Heart left ventricle (tissue), 16 donors: ENCODE measurements around the gene RPS6KC1. TPM values are rescaled to one million over a fixed set of nuclear protein-coding genes. Genes with fewer than 3 reads are reported as not detected.
A peak's percentile ranks its signal among the peaks of the same experiment; 100 is the strongest.

ENCODE experiments used
- ATAC-seq, 4 donors: fragments of 200-7000 bp; cut with Tn5 transposase; one replicate each; pipeline ENCODE4 v1.9.1; 2020 to 2022; ENCODE audit warnings: moderate library complexity in 4 of 4, mild to moderate bottlenecking in 3 of 4, moderate number of reproducible peaks in 1 of 4
- DNase-seq, 5 donors: peaks; one replicate each; pipeline ENCODE4 v3.0.0-alpha.2; 2020
- H3K27ac ChIP-seq, 12 donors: fragments of 200-600 bp; sonication (generic) in 4 of 12; one replicate each; pipeline versions ENCODE4 v1.5.0 to v1.8.0; 2016 to 2022; ENCODE audit warnings: mild to moderate bottlenecking in 2 of 12
- H3K27me3 ChIP-seq, 9 donors: fragments of 200-600 bp; sonication (generic) in 2 of 9; one replicate each; pipeline versions ENCODE4 v1.5.1 to v1.8.0; 2016 to 2022; ENCODE audit warnings: mild to moderate bottlenecking in 3 of 9
- H3K36me3 ChIP-seq, 9 donors: fragments of 200-600 bp; sonication (generic) in 2 of 9; one replicate each; pipeline versions ENCODE4 v1.5.0 to v1.8.0; 2018 to 2022; ENCODE audit warnings: mild to moderate bottlenecking in 2 of 9
- H3K4me1 ChIP-seq, 12 donors: fragments of 200-600 bp; sonication (generic) in 4 of 12; one replicate each; pipeline versions ENCODE4 v1.5.0 to v1.8.0; 2016 to 2022; ENCODE audit warnings: mild to moderate bottlenecking in 3 of 12
- H3K4me3 ChIP-seq, 12 donors: fragments of 200-600 bp; sonication (generic) in 4 of 12; one replicate each; pipeline versions ENCODE4 v1.5.0 to v1.8.0; 2017 to 2022; ENCODE audit warnings: mild to moderate bottlenecking in 9 of 12, moderate library complexity in 4 of 12
- H3K9me3 ChIP-seq, 12 donors: fragments of 200-600 bp; sonication (generic) in 4 of 12; one replicate each; pipeline versions ENCODE4 v1.5.0 to v1.8.0; 2016 to 2022; ENCODE audit warnings: mild to moderate bottlenecking in 1 of 12
- CTCF ChIP-seq, 12 donors: fragments of 200-600 bp; sonication (generic) in 4 of 12; IDR thresholded peaks; one replicate each; pipeline versions ENCODE4 v1.5.0 to v1.8.0; 2018 to 2022; ENCODE audit warnings: antibody characterized with exemption in 12 of 12, mild to moderate bottlenecking in 5 of 12
- POLR2A ChIP-seq, 2 donors: fragments of 450-650 bp; IDR thresholded peaks; one replicate each; pipeline ENCODE4 v1.6.1; 2017; ENCODE audit warnings: antibody characterized with exemption in 2 of 2, mild to moderate bottlenecking in 2 of 2, moderate library complexity in 2 of 2
- WGBS, 4 donors: extraction: QIAGEN DNeasy Blood & Tissue Kit in 2 of 4; methylation state at CpG; one replicate each; pipeline versions ENCODE4 v1.1.5 to v1.1.7; 2013 to 2018; 5-methylcytosine and 5-hydroxymethylcytosine counted together
- intact Hi-C, 10 donors: fragments of 100-400 bp; cut with DNase I; formaldehyde crosslinking; loops; one replicate each; pipeline versions ENCODE4 v1.11.1 to v1.14.2; 2022
- polyA plus RNA-seq, 2 donors: library from polyadenylated mRNA; stranded (reverse); fragments of 200-250 nt; gene quantifications; one replicate each; pipeline ENCODE4 v1.2.3, GENCODE V29; 2013
- total RNA-seq, 9 donors: library from RNA; depleted of rRNA in 2 of 9; stranded (reverse); fragments of >200 nt in 2 of 9; fragmentation: NEBNext Ultra II Directional in 3 of 9; extraction: Animal tissue kit (Norgen Biotek cat#: 25700) in 3 of 9; gene quantifications; one replicate each; pipeline versions ENCODE4 v1.1.0 to v1.2.4, GENCODE V29; 2016 to 2023
- donor health status: ischemic (EF 13 %, LVEDD 7.1; RV severe dilation, severe dysfunction).
- donor health status: healthy with polysubstance abuse.
- donor health status: DM: no; HTN: yes; CAD: no.
- donor health status: DM: no; HTN: no; CAD: no.
- donor health status: ischemic (EF 25% LVEDD 6.9; RV normal size, moderate dysfunction).
- donor health status: ischemic (EF 25% LVEDD 5.7; RV mildly dilated, moderate dysfunction).
- donor health status: healthy.
- donor health status: DM: yes; HTN: yes; CAD: no.
- donor health status: ischemic (EF 35%, LVEDD 5.7; RV mildly dilated, moderate dysfunction).
- donor health status: nonischemic (EF 11% LVEDD 7.7; RV severe dilation, severe dysfunction).
- donor health status: DM: yes; HTN: yes; CAD: no.
- donor health status: PGD.
- donor health status: ischemic (EF 29% LVEDD 5.4; RV normal size, mild dysfunction).
- donor health status: nonischemic (EF 23%, LVEDD 6.1; RV moderate dilation, normal function).

The RPS6KC1 gene
- total and polyA plus RNA-seq, 11 donors, result 3.0 to 15.6 (median 10.4) TPM

- ATAC-seq (no peak), DNase-seq (no peak)
- Histone ChIP-seq H3K4me3 (no peak overlapping the region), H3K27me3 (no peaks in the 10 kb centered on the region), H3K36me3 (peaks cover 0 to 7% (median 0%) of the 10 kb centered on the region in 9 donors), H3K4me1 (peaks cover 0 to 6% (median 0%) of the 10 kb centered on the region in 12 donors), H3K9me3 (no peaks in the 10 kb centered on the region), H3K27ac (no peak overlapping the region)
- intact Hi-C loops, result loop anchor here in 7 of 10 donors (5.0 to 10.0 kb wide), 7 partner anchors 105 to 1208 kb away; partner anchors contain the start of gene PROX1 (in 1 of the 7)
- no peak for TF ChIP-seq POLR2A (IDR thresholded peaks at IDR 0.05)
- no peak for TF ChIP-seq CTCF (IDR thresholded peaks at IDR 0.05)
- 91 to 99% (median 97%) methylated on average over 2 of the region's 2 CpGs for WGBS, 4 donors
Observed at GRCh38 chr1:213119794-213120193, 68.8 kb downstream of the RPS6KC1 start.

DNA sequence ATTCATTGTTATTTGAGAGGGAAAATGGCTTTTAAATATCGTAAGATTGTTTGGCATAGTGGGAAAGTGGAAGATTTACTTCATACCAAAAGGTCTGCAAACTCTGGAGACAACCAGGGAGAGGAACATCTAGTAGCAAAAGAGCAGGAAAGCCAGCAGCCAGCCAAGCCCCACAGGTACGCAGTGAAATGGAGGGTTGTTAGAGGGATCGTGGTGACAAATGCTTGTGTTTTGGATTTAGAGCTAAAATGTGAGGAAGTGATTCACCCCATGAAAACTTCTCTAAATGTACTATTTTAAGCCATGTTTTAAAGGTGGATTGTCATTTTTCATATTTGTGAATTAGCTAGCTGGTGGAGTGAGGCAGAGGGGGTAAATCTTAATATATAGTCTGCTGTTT lies 69.3 kb downstream of the RPS6KC1 start:
- no peaks in the 10 kb centered on the region for H3K27me3 ChIP-seq
- intact Hi-C loops, result loop anchor here in 7 of 10 donors (5.0 to 10.0 kb wide), 7 partner anchors 104 to 1207 kb away; partner anchors contain the start of gene PROX1 (in 1 of the 7)
- H3K9me3 ChIP-seq, result no peaks in the 10 kb centered on the region
- no peak for TF ChIP-seq CTCF (IDR thresholded peaks at IDR 0.05)
- TF ChIP-seq POLR2A (IDR thresholded peaks at IDR 0.05), result no peak
- ATAC-seq (no peak), DNase-seq (no peak)
- H3K27ac ChIP-seq, result no peak overlapping the region
- 91 to 96% (median 93%) methylated on average over 3 of the region's 3 CpGs for WGBS, 4 donors
- H3K4me3 ChIP-seq, result no peak overlapping the region
- peaks cover 0 to 7% (median 0%) of the 10 kb centered on the region in 9 donors for H3K36me3 ChIP-seq
- peaks cover 0 to 6% (median 0%) of the 10 kb centered on the region in 12 donors for H3K4me1 ChIP-seq

- H3K9me3 ChIP-seq, result no peaks in the 10 kb centered on the region
- H3K27me3 ChIP-seq, result no peaks in the 10 kb centered on the region
- 89 to 93% (median 91%) methylated on average over 4 of the region's 4 CpGs for WGBS, 4 donors
- TF ChIP-seq POLR2A (IDR thresholded peaks at IDR 0.05), result no peak
- no peak for TF ChIP-seq CTCF (IDR thresholded peaks at IDR 0.05)
- H3K27ac ChIP-seq, result no peak overlapping the region
- no peak for ATAC-seq
- peaks cover 0 to 6% (median 0%) of the 10 kb centered on the region in 12 donors for H3K4me1 ChIP-seq
- intact Hi-C loops, result loop anchor here in 7 of 10 donors (5.0 to 10.0 kb wide), 7 partner anchors 104 to 1206 kb away; partner anchors contain the start of gene PROX1 (in 1 of the 7)
- H3K4me3 ChIP-seq, result no peak overlapping the region
- DNase-seq, result no peak
- H3K36me3 ChIP-seq, result peaks cover 0 to 7% (median 0%) of the 10 kb centered on the region in 9 donors
Observed at GRCh38 chr1:213120961-213121360, 69.9 kb downstream of the RPS6KC1 start.

GRCh38 chr1:213122514-213122929 lies 71.5 kb downstream of the RPS6KC1 start:
- intact Hi-C loops, result loop anchor here in 7 of 10 donors (5.0 to 10.0 kb wide), 7 partner anchors 102 to 1205 kb away; partner anchors contain the start of gene PROX1 (in 1 of the 7)
- ATAC-seq (no peak), DNase-seq (no peak)
- Histone ChIP-seq H3K4me1 (peaks cover 0 to 6% (median 0%) of the 10 kb centered on the region in 12 donors), H3K4me3 (no peak overlapping the region), H3K27ac (no peak overlapping the region), H3K9me3 (no peaks in the 10 kb centered on the region), H3K36me3 (peaks cover 0 to 7% (median 0%) of the 10 kb centered on the region in 9 donors), H3K27me3 (no peaks in the 10 kb centered on the region)
- no peak for TF ChIP-seq POLR2A (IDR thresholded peaks at IDR 0.05)
- TF ChIP-seq CTCF (IDR thresholded peaks at IDR 0.05), result peak; percentile 46 to 73 (median 65)
